Measurements from ENCODE around the gene CCL25. TPM values are rescaled to one million over a fixed set of nuclear protein-coding genes. Genes with fewer than 3 reads are reported as not detected.
"Not testable (repeated sequence)": the region's sequence is repeated elsewhere in the genome, so short reads cannot be mapped to it uniquely, and the experiment has no call there.

The CCL25 gene
- 1 to 10 TPM in 1 of 2 experiments, under 1 TPM in 1; 0.30 to 1.2 TPM for total RNA-seq

- Mint-ChIP-seq H3K36me3 (no peaks in the 10 kb centered on the region), H3K27me3 (peaks cover 5% of the 10 kb centered on the region), H3K9me3 (no peaks in the 10 kb centered on the region), H3K4me1 (peaks cover 12% of the 10 kb centered on the region), H3K27ac (peak within 1 kb of the TSS; percentile 80), H3K4me3 (peak within 1 kb of the TSS; percentile 25)
- no peak for DNase-seq
Measured at GRCh38 chr19:8052464-8052859, at the start of gene CCL25. Gene CCL25, plus strand, starts transcription at chr19:8052760. Its CDS starts 290 bp downstream, at chr19:8053050.

GRCh38 chr19:8004001-8004400 is 48.6 kb upstream of the CCL25 start:
- H3K4me1 Mint-ChIP-seq: peaks cover 40% of the 10 kb centered on the region
- peak overlapping the region; percentile 87 for H3K27ac Mint-ChIP-seq
- H3K9me3 Mint-ChIP-seq: no peaks in the 10 kb centered on the region
- no peaks in the 10 kb centered on the region for H3K27me3 Mint-ChIP-seq
- H3K36me3 Mint-ChIP-seq: peaks cover 24% of the 10 kb centered on the region
- H3K4me3 Mint-ChIP-seq: peak overlapping the region; percentile 97
- no peak for DNase-seq

GRCh38 chr19:8004723-8005513 is 47.6 kb upstream of the CCL25 start:
- H3K4me1 Mint-ChIP-seq: peaks cover 36% of the 10 kb centered on the region
- no peaks in the 10 kb centered on the region for H3K27me3 Mint-ChIP-seq
- H3K27ac Mint-ChIP-seq: peak overlapping the region; percentile 87
- no peaks in the 10 kb centered on the region for H3K9me3 Mint-ChIP-seq
- peak overlapping the region; percentile 97 for H3K4me3 Mint-ChIP-seq
- H3K36me3 Mint-ChIP-seq: peaks cover 21% of the 10 kb centered on the region
- peak; percentile 49 for DNase-seq

- Mint-ChIP-seq H3K4me1 (peaks cover 33% of the 10 kb centered on the region), H3K4me3 (peak within 1 kb of the TSS; percentile 97), H3K27me3 (no peaks in the 10 kb centered on the region), H3K36me3 (peaks cover 18% of the 10 kb centered on the region), H3K27ac (peak within 1 kb of the TSS; percentile 87), H3K9me3 (no peaks in the 10 kb centered on the region)
- peak; percentile 97 for DNase-seq
Measured at GRCh38 chr19:8005534-8006256, 46.9 kb upstream of the CCL25 start, which contains the start of gene ELAVL1. Gene ELAVL1, minus strand, starts transcription at chr19:8005641. Its CDS starts 13,826 bp downstream, at chr19:7991815.

GRCh38 chr19:8017808-8018207 is 34.8 kb upstream of the CCL25 start:
- H3K27ac Mint-ChIP-seq: no peak overlapping the region
- H3K4me1 Mint-ChIP-seq: peaks cover 5% of the 10 kb centered on the region
- peak; percentile 34 for DNase-seq
- no peaks in the 10 kb centered on the region for H3K27me3 Mint-ChIP-seq
- H3K9me3 Mint-ChIP-seq: no peaks in the 10 kb centered on the region
- peaks cover 1% of the 10 kb centered on the region for H3K36me3 Mint-ChIP-seq
- no peak overlapping the region for H3K4me3 Mint-ChIP-seq

- DNase-seq: no peak
- Mint-ChIP-seq H3K4me3 (no peak overlapping the region), H3K27ac (no peak overlapping the region), H3K4me1 (peaks cover 5% of the 10 kb centered on the region), H3K36me3 (no peaks in the 10 kb centered on the region), H3K9me3 (no peaks in the 10 kb centered on the region), H3K27me3 (no peaks in the 10 kb centered on the region)
Measured at GRCh38 chr19:8020681-8021080, 31.9 kb upstream of the CCL25 start.

- H3K4me3 Mint-ChIP-seq: no peak overlapping the region
- H3K27me3 Mint-ChIP-seq: no peaks in the 10 kb centered on the region
- H3K4me1 Mint-ChIP-seq: peaks cover 5% of the 10 kb centered on the region
- DNase-seq: no peak
- H3K9me3 Mint-ChIP-seq: no peaks in the 10 kb centered on the region
- H3K27ac Mint-ChIP-seq: no peak overlapping the region
- no peaks in the 10 kb centered on the region for H3K36me3 Mint-ChIP-seq
Measured at GRCh38 chr19:8021374-8021773, 31.2 kb upstream of the CCL25 start.

GRCh38 chr19:8022275-8022674 is 30.3 kb upstream of the CCL25 start:
- Mint-ChIP-seq H3K4me1 (peaks cover 5% of the 10 kb centered on the region), H3K4me3 (no peak overlapping the region), H3K27ac (no peak overlapping the region), H3K36me3 (no peaks in the 10 kb centered on the region), H3K9me3 (no peaks in the 10 kb centered on the region), H3K27me3 (no peaks in the 10 kb centered on the region)
- no peak for DNase-seq

GRCh38 chr19:8023371-8023770 is 29.2 kb upstream of the CCL25 start:
- Mint-ChIP-seq H3K4me3 (no peak overlapping the region), H3K9me3 (no peaks in the 10 kb centered on the region), H3K36me3 (no peaks in the 10 kb centered on the region), H3K27ac (no peak overlapping the region), H3K27me3 (no peaks in the 10 kb centered on the region), H3K4me1 (no peaks in the 10 kb centered on the region)
- DNase-seq: no peak

- not testable (repeated sequence) for H3K27ac Mint-ChIP-seq, H3K4me3 Mint-ChIP-seq, H3K27me3 Mint-ChIP-seq, DNase-seq, H3K36me3 Mint-ChIP-seq, H3K4me1 Mint-ChIP-seq, H3K9me3 Mint-ChIP-seq
Measured at GRCh38 chr19:8024256-8024655, 28.3 kb upstream of the CCL25 start.

- Mint-ChIP-seq H3K4me1 (no peaks in the 10 kb centered on the region), H3K27ac (no peak overlapping the region), H3K9me3 (no peaks in the 10 kb centered on the region), H3K36me3 (no peaks in the 10 kb centered on the region), H3K27me3 (no peaks in the 10 kb centered on the region), H3K4me3 (no peak overlapping the region)
- DNase-seq: no peak
Measured at GRCh38 chr19:8025316-8025715, 27.2 kb upstream of the CCL25 start.

- Mint-ChIP-seq H3K9me3 (no peaks in the 10 kb centered on the region), H3K4me3 (no peak overlapping the region), H3K4me1 (no peaks in the 10 kb centered on the region)
Measured at GRCh38 chr19:8028951-8029491, 23.5 kb upstream of the CCL25 start.

GRCh38 chr19:8030960-8031359 is 21.6 kb upstream of the CCL25 start:
- H3K9me3 Mint-ChIP-seq: no peaks in the 10 kb centered on the region
- no peaks in the 10 kb centered on the region for H3K4me1 Mint-ChIP-seq
- no peak for DNase-seq
- H3K27ac Mint-ChIP-seq: no peak overlapping the region
- no peak overlapping the region for H3K4me3 Mint-ChIP-seq
- H3K27me3 Mint-ChIP-seq: peaks cover 11% of the 10 kb centered on the region
- no peaks in the 10 kb centered on the region for H3K36me3 Mint-ChIP-seq

More at GRCh38 chr19:8028951-8029491, 23.5 kb upstream of the CCL25 start:
- H3K27me3 Mint-ChIP-seq: peaks cover 7% of the 10 kb centered on the region
- no peak overlapping the region for H3K27ac Mint-ChIP-seq
- DNase-seq: no peak
- no peaks in the 10 kb centered on the region for H3K36me3 Mint-ChIP-seq

- H3K27me3 Mint-ChIP-seq: peaks cover 17% of the 10 kb centered on the region
- not testable (repeated sequence) for H3K4me3 Mint-ChIP-seq, DNase-seq, H3K9me3 Mint-ChIP-seq, H3K4me1 Mint-ChIP-seq, H3K27ac Mint-ChIP-seq, H3K36me3 Mint-ChIP-seq
Measured at GRCh38 chr19:8033287-8034177, 19.0 kb upstream of the CCL25 start.

GRCh38 chr19:8034178-8034525 is 18.4 kb upstream of the CCL25 start:
- no peak for DNase-seq
- H3K36me3 Mint-ChIP-seq: no peaks in the 10 kb centered on the region

More at GRCh38 chr19:8034178-8034525, 18.4 kb upstream of the CCL25 start:
- Mint-ChIP-seq H3K27ac (no peak overlapping the region), H3K27me3 (peaks cover 17% of the 10 kb centered on the region), H3K9me3 (no peaks in the 10 kb centered on the region), H3K4me3 (no peak overlapping the region), H3K4me1 (no peaks in the 10 kb centered on the region)
